Measurements from ENCODE around the gene FARP2.
"Not testable (repeated sequence)": the region's sequence is repeated elsewhere in the genome, so short reads cannot be mapped to it uniquely, and the experiment has no call there.

Gene FARP2

GRCh38 chr2:241315093-241315878, 40.8 kb upstream of the FARP2 start, which contains the start of gene HDLBP:
Gene HDLBP, minus strand, starts transcription at chr2:241315672. Its CDS starts 48,803 bp downstream, at chr2:241266869.
- Histone ChIP-seq H3K9me3 (ENCODE audit: control insufficient read depth, insufficient read depth, low read length) (no peaks in the 10 kb centered on the region), H3K4me1 (ENCODE audit: control insufficient read depth, insufficient read depth, low read length) (no peaks in the 10 kb centered on the region), H3K27me3 (ENCODE audit: control insufficient read depth, insufficient read depth, low read length) (no peaks in the 10 kb centered on the region), H3K36me3 (ENCODE audit: control insufficient read depth, insufficient read depth, low read length) (no peaks in the 10 kb centered on the region), H3K27ac (ENCODE audit: low read length) (no peak within 1 kb of the TSS), H3K4me3 (ENCODE audit: low read length) (peak within 1 kb of the TSS; percentile 64)
- peak; percentile 99 for DNase-seq (ENCODE audit: low read depth, low spot score)
- no CpG with 5 or more reads among the region's 73 CpGs for WGBS (ENCODE audit: insufficient coverage, insufficient read length)

GRCh38 chr2:241315879-241316631, 40.0 kb upstream of the FARP2 start, which contains the start of gene SEPTIN2:
Gene SEPTIN2, plus strand, starts transcription at chr2:241315925. Its CDS starts 8,308 bp downstream, at chr2:241324233.
- Histone ChIP-seq H3K9me3 (ENCODE audit: control insufficient read depth, insufficient read depth, low read length) (no peaks in the 10 kb centered on the region), H3K4me1 (ENCODE audit: control insufficient read depth, insufficient read depth, low read length) (no peaks in the 10 kb centered on the region), H3K4me3 (ENCODE audit: low read length) (peak within 1 kb of the TSS; percentile 64), H3K36me3 (ENCODE audit: control insufficient read depth, insufficient read depth, low read length) (no peaks in the 10 kb centered on the region), H3K27me3 (ENCODE audit: control insufficient read depth, insufficient read depth, low read length) (no peaks in the 10 kb centered on the region), H3K27ac (ENCODE audit: low read length) (no peak within 1 kb of the TSS)
- no peak for DNase-seq (ENCODE audit: low read depth, low spot score)
- no CpG with 5 or more reads among the region's 75 CpGs for WGBS (ENCODE audit: insufficient coverage, insufficient read length)

- peak overlapping the region; percentile 64; the same call in 1 of the 2 replicates for H3K4me3 ChIP-seq (ENCODE audit: low read length)
- H3K9me3 ChIP-seq (ENCODE audit: control insufficient read depth, insufficient read depth, low read length), result no peaks in the 10 kb centered on the region
- no peak overlapping the region for H3K27ac ChIP-seq (ENCODE audit: low read length)
- no peaks in the 10 kb centered on the region; the same call in 1 of the 2 replicates for H3K4me1 ChIP-seq (ENCODE audit: control insufficient read depth, insufficient read depth, low read length)
- DNase-seq (ENCODE audit: low read depth, low spot score), result no peak
- H3K27me3 ChIP-seq (ENCODE audit: control insufficient read depth, insufficient read depth, low read length), result no peaks in the 10 kb centered on the region
- no peaks in the 10 kb centered on the region for H3K36me3 ChIP-seq (ENCODE audit: control insufficient read depth, insufficient read depth, low read length)
- WGBS (ENCODE audit: insufficient coverage, insufficient read length), result no CpG with 5 or more reads among the region's 4 CpGs
Observed at GRCh38 chr2:241316825-241317224, 39.3 kb upstream of the FARP2 start.

DNA sequence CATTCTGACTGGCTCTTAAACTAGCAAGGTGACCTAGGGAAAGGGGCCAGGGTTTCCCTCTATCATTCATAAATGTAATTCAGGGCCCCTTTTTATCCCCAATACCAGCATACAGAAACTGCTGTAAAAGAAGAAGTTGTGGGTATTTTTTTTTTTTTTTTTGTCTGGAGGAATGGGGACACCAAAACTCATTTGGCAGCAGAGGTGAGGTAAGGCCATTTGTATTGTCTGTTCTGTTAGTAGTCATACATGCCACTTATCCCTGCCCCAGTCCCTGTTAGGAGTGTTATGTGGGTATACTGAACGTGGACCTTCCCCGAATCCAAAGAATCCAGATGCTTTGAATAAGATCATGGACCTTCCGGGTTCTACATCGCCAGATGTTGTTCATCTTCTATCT, 38.7 kb upstream of the FARP2 start:
- Histone ChIP-seq H3K27me3 (ENCODE audit: control insufficient read depth, insufficient read depth, low read length) (no peaks in the 10 kb centered on the region), H3K4me1 (ENCODE audit: control insufficient read depth, insufficient read depth, low read length) (no peaks in the 10 kb centered on the region; the same call in 1 of the 2 replicates), H3K4me3 (ENCODE audit: low read length) (no peak overlapping the region; the same call in 1 of the 2 replicates), H3K9me3 (ENCODE audit: control insufficient read depth, insufficient read depth, low read length) (no peaks in the 10 kb centered on the region), H3K36me3 (ENCODE audit: control insufficient read depth, insufficient read depth, low read length) (no peaks in the 10 kb centered on the region), H3K27ac (ENCODE audit: low read length) (no peak overlapping the region)
- no peak for DNase-seq (ENCODE audit: low read depth, low spot score)
- no CpG with 5 or more reads among the region's 4 CpGs for WGBS (ENCODE audit: insufficient coverage, insufficient read length)

DNA sequence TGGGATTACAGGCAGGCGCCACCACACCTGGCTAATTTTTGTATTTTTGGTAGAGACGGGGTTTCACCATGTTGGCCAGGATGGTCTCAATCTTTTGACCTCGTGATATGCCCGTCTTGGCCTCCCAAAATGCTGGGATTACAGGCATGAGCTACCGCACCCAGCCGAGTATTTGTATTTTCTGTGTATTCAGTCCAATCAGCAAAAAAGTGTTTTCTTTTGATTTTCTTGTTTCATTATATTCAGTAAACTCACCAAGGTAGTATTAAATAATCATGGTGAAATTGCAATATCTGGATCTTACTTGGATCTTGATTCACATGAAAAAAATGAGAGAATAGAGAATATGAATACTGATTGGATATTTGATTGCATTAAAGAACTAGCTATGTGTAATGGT, 37.3 kb upstream of the FARP2 start:
- WGBS (ENCODE audit: insufficient coverage, insufficient read length), result no CpG with 5 or more reads among the region's 6 CpGs
- not testable (repeated sequence) for H3K4me1 ChIP-seq (ENCODE audit: control insufficient read depth, insufficient read depth, low read length); DNase-seq (ENCODE audit: low read depth, low spot score); H3K36me3 ChIP-seq (ENCODE audit: control insufficient read depth, insufficient read depth, low read length); H3K4me3 ChIP-seq (ENCODE audit: low read length); H3K9me3 ChIP-seq (ENCODE audit: control insufficient read depth, insufficient read depth, low read length); H3K27ac ChIP-seq (ENCODE audit: low read length); H3K27me3 ChIP-seq (ENCODE audit: control insufficient read depth, insufficient read depth, low read length)

- no peak for DNase-seq (ENCODE audit: low read depth, low spot score)
- Histone ChIP-seq H3K36me3 (ENCODE audit: control insufficient read depth, insufficient read depth, low read length) (no peaks in the 10 kb centered on the region; the same call in 1 of the 2 replicates), H3K27ac (ENCODE audit: low read length) (no peak overlapping the region), H3K27me3 (ENCODE audit: control insufficient read depth, insufficient read depth, low read length) (no peaks in the 10 kb centered on the region), H3K9me3 (ENCODE audit: control insufficient read depth, insufficient read depth, low read length) (no peaks in the 10 kb centered on the region), H3K4me3 (ENCODE audit: low read length) (no peak overlapping the region), H3K4me1 (ENCODE audit: control insufficient read depth, insufficient read depth, low read length) (no peaks in the 10 kb centered on the region; the same call in 1 of the 2 replicates)
- no CpG with 5 or more reads among the region's 8 CpGs for WGBS (ENCODE audit: insufficient coverage, insufficient read length)
Observed at GRCh38 chr2:241320394-241320793, 35.7 kb upstream of the FARP2 start.

DNA sequence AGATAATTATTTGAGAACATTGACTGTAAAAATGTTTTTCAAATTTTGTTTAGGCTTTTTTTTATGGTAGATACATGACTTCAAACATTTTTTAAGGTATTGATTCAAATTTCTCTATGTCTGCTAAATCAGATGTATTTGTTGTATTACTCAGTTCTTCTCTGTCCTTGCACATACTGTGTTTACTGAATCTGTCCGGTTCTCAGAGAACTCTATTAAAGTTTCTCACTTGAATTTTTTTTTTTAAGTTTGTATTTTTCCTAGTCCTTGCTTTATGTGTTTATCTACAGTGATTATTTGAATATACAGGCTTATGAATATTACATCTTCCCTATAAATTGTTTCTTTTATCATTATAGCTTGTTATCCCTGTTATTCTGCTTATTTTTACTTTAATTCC, 35.1 kb upstream of the FARP2 start:
- DNase-seq (ENCODE audit: low read depth, low spot score), result no peak
- no peak overlapping the region for H3K27ac ChIP-seq (ENCODE audit: low read length)
- H3K4me3 ChIP-seq (ENCODE audit: low read length), result no peak overlapping the region
- H3K4me1 ChIP-seq (ENCODE audit: control insufficient read depth, insufficient read depth, low read length), result no peaks in the 10 kb centered on the region; the same call in 1 of the 2 replicates
- no peaks in the 10 kb centered on the region for H3K9me3 ChIP-seq (ENCODE audit: control insufficient read depth, insufficient read depth, low read length)
- no peaks in the 10 kb centered on the region for H3K27me3 ChIP-seq (ENCODE audit: control insufficient read depth, insufficient read depth, low read length)
- no CpG with 5 or more reads among the region's 1 CpG for WGBS (ENCODE audit: insufficient coverage, insufficient read length)
- no peaks in the 10 kb centered on the region; the same call in 1 of the 2 replicates for H3K36me3 ChIP-seq (ENCODE audit: control insufficient read depth, insufficient read depth, low read length)

GRCh38 chr2:241321886-241322285, 34.2 kb upstream of the FARP2 start:
- Histone ChIP-seq H3K27me3 (ENCODE audit: control insufficient read depth, insufficient read depth, low read length) (no peaks in the 10 kb centered on the region), H3K4me3 (ENCODE audit: low read length) (no peak overlapping the region), H3K4me1 (ENCODE audit: control insufficient read depth, insufficient read depth, low read length) (no peaks in the 10 kb centered on the region; the same call in 1 of the 2 replicates), H3K36me3 (ENCODE audit: control insufficient read depth, insufficient read depth, low read length) (peaks cover 4% of the 10 kb centered on the region; the same call in 1 of the 2 replicates), H3K9me3 (ENCODE audit: control insufficient read depth, insufficient read depth, low read length) (no peaks in the 10 kb centered on the region), H3K27ac (ENCODE audit: low read length) (no peak overlapping the region)
- WGBS (ENCODE audit: insufficient coverage, insufficient read length), result no CpG with 5 or more reads among the region's 1 CpG
- DNase-seq (ENCODE audit: low read depth, low spot score), result no peak

DNA sequence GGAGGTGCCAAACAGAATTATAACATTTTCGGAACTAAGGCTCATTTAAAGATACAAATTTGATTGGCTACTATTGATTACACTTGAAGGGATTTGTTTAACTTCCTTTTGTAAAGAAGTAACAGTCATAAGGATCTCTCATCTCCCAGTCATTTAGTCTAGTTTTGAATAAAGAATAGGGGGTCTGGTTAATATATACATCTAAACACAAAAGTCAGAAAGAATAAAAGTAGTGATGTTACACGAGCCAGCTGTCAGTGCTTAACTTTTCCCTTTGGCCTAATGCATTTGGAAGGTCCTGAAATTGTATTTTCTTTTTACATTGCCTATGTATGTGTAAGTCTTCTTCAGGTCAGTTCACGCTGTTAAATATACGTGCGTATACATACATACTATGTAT, 32.3 kb upstream of the FARP2 start:
- Histone ChIP-seq H3K36me3 (ENCODE audit: control insufficient read depth, insufficient read depth, low read length) (peaks cover 5% of the 10 kb centered on the region; the same call in 1 of the 2 replicates), H3K9me3 (ENCODE audit: control insufficient read depth, insufficient read depth, low read length) (no peaks in the 10 kb centered on the region), H3K4me3 (ENCODE audit: low read length) (no peak overlapping the region), H3K27me3 (ENCODE audit: control insufficient read depth, insufficient read depth, low read length) (no peaks in the 10 kb centered on the region), H3K4me1 (ENCODE audit: control insufficient read depth, insufficient read depth, low read length) (no peaks in the 10 kb centered on the region; the same call in 1 of the 2 replicates), H3K27ac (ENCODE audit: low read length) (no peak overlapping the region)
- no CpG with 5 or more reads among the region's 5 CpGs for WGBS (ENCODE audit: insufficient coverage, insufficient read length)
- DNase-seq (ENCODE audit: low read depth, low spot score), result no peak

- Histone ChIP-seq H3K36me3 (ENCODE audit: control insufficient read depth, insufficient read depth, low read length) (peaks cover 5% of the 10 kb centered on the region; the same call in 1 of the 2 replicates), H3K9me3 (ENCODE audit: control insufficient read depth, insufficient read depth, low read length) (no peaks in the 10 kb centered on the region), H3K27me3 (ENCODE audit: control insufficient read depth, insufficient read depth, low read length) (no peaks in the 10 kb centered on the region), H3K4me3 (ENCODE audit: low read length) (no peak overlapping the region), H3K27ac (ENCODE audit: low read length) (no peak overlapping the region), H3K4me1 (ENCODE audit: control insufficient read depth, insufficient read depth, low read length) (no peaks in the 10 kb centered on the region; the same call in 1 of the 2 replicates)
- DNase-seq (ENCODE audit: low read depth, low spot score), result no peak
Observed at GRCh38 chr2:241324775-241325174, 31.3 kb upstream of the FARP2 start.
